ENCODE measurements around the gene BEAN1.

Gene BEAN1

DNA sequence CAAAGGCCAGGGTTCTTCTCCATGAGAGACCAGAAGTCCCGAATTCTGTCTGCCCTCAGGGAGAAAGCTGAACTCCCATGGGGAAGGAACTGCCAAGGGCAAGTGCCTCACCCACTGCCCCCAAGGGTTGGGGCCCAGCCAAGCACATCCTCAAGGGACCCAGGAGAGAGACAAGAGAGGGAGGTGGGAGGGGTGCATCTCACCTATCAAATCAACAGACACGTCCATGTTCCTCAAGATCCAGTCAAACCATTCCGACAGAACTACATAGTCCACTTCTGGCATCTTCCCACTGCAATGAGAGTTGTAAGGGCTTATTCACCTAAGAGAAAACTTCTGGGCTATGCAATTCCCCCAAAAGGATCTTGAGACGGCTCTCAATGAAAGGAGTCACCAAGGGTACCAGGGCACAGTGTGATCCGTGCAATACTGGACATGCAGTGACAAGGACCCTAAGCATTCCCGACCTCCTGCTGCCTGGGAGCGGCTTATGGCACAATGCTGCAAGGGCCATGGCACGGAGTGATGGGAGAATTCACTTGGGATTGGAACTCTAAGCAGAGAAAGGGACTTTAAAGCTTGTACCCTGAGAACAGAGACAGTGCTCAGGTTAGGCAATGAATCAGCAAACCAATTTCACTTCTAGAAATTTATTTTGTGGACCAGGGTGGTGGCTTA, 90.6 kb downstream of the BEAN1 start:
- Histone ChIP-seq H3K27ac (ENCODE audit: extremely low read depth, low read depth, low read length) (0 out of 2 replicates have a peak overlapping the region, but pooled peaks have one; percentile 16), H3K4me3 (ENCODE audit: low read depth, low read length) (no peak overlapping the region), H3K9me3 (ENCODE audit: control insufficient read depth, insufficient read depth, low read depth, low read length) (no peaks in the 10 kb centered on the region), H3K36me3 (ENCODE audit: control insufficient read depth in 2 of 2, insufficient read depth in 1 of 2, low read length in 2 of 2) (peaks cover 0 to 18% of the 10 kb centered on the region in 2 experiments; a peak in 2 of 3 replicates), H3K4me1 (ENCODE audit: control insufficient read depth, insufficient read depth, low read length) (peaks cover 12% of the 10 kb centered on the region; the same call in 1 of the 2 replicates)
- TF ChIP-seq, protein P1, sequence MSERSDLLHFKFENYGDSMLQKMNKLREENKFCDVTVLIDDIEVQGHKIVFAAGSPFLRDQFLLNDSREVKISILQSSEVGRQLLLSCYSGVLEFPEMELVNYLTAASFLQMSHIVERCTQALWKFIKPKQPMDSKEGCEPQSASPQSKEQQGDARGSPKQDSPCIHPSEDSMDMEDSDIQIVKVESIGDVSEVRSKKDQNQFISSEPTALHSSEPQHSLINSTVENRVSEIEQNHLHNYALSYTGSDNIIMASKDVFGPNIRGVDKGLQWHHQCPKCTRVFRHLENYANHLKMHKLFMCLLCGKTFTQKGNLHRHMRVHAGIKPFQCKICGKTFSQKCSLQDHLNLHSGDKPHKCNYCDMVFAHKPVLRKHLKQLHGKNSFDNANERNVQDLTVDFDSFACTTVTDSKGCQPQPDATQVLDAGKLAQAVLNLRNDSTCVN (tag by site-specific recombination; optimal IDR thresholded peaks at IDR 0.05) = no peak
- TF ChIP-seq, protein P2, sequence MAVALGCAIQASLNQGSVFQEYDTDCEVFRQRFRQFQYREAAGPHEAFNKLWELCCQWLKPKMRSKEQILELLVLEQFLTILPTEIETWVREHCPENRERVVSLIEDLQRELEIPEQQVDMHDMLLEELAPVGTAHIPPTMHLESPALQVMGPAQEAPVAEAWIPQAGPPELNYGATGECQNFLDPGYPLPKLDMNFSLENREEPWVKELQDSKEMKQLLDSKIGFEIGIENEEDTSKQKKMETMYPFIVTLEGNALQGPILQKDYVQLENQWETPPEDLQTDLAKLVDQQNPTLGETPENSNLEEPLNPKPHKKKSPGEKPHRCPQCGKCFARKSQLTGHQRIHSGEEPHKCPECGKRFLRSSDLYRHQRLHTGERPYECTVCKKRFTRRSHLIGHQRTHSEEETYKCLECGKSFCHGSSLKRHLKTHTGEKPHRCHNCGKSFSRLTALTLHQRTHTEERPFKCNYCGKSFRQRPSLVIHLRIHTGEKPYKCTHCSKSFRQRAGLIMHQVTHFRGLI (tag by site-specific recombination; IDR thresholded peaks at IDR 0.05) = no peak
- no peak for TF ChIP-seq ZNF791 (tag by site-specific recombination; IDR thresholded peaks at IDR 0.05)
- no peak for TF ChIP-seq ZNF274 (IDR thresholded peaks at IDR 0.05; ENCODE audit: low read length)
- no peak for TF ChIP-seq ZNF274 (tag by site-specific recombination; IDR thresholded peaks at IDR 0.05; ENCODE audit: borderline replicate concordance)
- no peak for TF ChIP-seq ZNF311 (tag by site-specific recombination; IDR thresholded peaks at IDR 0.05; ENCODE audit: borderline replicate concordance)
- no peak for TF ChIP-seq ZNF654 (tag by site-specific recombination; IDR thresholded peaks at IDR 0.05; ENCODE audit: low read depth)
- no peak for TF ChIP-seq ZNF830 (tag by site-specific recombination; IDR thresholded peaks at IDR 0.05; ENCODE audit: low read depth)
- no peak for TF ChIP-seq ZBTB8A (tag by site-specific recombination; IDR thresholded peaks at IDR 0.05)
- TF ChIP-seq, protein P3, sequence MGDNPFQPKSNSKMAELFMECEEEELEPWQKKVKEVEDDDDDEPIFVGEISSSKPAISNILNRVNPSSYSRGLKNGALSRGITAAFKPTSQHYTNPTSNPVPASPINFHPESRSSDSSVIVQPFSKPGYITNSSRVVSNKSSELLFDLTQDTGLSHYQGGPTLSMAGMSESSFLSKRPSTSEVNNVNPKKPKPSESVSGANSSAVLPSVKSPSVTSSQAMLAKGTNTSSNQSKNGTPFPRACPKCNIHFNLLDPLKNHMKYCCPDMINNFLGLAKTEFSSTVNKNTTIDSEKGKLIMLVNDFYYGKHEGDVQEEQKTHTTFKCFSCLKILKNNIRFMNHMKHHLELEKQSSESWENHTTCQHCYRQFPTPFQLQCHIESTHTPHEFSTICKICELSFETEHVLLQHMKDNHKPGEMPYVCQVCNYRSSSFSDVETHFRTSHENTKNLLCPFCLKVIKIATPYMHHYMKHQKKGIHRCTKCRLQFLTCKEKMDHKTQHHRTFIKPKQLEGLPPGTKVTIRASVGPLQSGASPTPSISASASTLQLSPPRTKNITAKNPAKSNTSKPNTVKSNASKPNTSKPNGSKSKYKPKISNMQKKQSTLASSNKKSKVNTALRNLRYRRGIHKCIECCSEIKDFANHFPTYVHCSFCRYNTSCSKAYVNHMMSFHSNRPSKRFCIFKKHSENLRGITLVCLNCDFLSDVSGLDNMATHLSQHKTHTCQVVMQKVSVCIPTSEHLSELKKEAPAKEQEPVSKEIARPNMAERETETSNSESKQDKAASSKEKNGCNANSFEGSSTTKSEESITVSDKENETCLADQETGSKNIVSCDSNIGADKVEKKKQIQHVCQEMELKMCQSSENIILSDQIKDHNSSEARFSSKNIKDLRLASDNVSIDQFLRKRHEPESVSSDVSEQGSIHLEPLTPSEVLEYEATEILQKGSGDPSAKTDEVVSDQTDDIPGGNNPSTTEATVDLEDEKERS (tag by site-specific recombination; IDR thresholded peaks at IDR 0.05) = no peak
- no peak for TF ChIP-seq ZNF202 (tag by site-specific recombination; IDR thresholded peaks at IDR 0.05; ENCODE audit: borderline replicate concordance)
- TF ChIP-seq ZNF121 (tag by site-specific recombination; IDR thresholded peaks at IDR 0.05) = no peak
- no peak for TF ChIP-seq ZNF292 (tag by site-specific recombination; IDR thresholded peaks at IDR 0.05; ENCODE audit: borderline replicate concordance, low read depth)
- TF ChIP-seq TRIM28 (IDR thresholded peaks at IDR 0.05; ENCODE audit: borderline replicate concordance, low read length) = no peak
- TF ChIP-seq ZNF514 (tag by site-specific recombination; IDR thresholded peaks at IDR 0.05) = no peak
- no peak for TF ChIP-seq ZNF776 (tag by site-specific recombination; IDR thresholded peaks at IDR 0.05; ENCODE audit: borderline replicate concordance)
- no peak for TF ChIP-seq ZNF184 (tag by site-specific recombination; IDR thresholded peaks at IDR 0.05)
- no peak for TF ChIP-seq SP3 (tag by site-specific recombination; IDR thresholded peaks at IDR 0.05)
- TF ChIP-seq ZNF747 (tag by site-specific recombination; IDR thresholded peaks at IDR 0.05) = no peak
- TF ChIP-seq MYNN (tag by site-specific recombination; IDR thresholded peaks at IDR 0.05; ENCODE audit: borderline replicate concordance) = no peak
- TF ChIP-seq RBAK (tag by site-specific recombination; IDR thresholded peaks at IDR 0.05) = no peak
- ChIA-PET CTCF (interaction anchor here (0.7 kb wide), 2 partner anchors 74 to 192 kb away, joined by 3 read pairs; no protein-coding TSS in a partner anchor), POLR2A (interaction anchor here (1.6 kb wide), 1 partner anchor 35 kb away, joined by 3 read pairs; the partner anchor contains the start of gene CKLF)

Data from HEK293 (cell line).